Activated CD4-positive, alpha-beta T cell treated with anti-CD3 and anti-CD28 coated beads for 1 hour (primary cell): ENCODE results near the gene RTN4RL1.
"Not testable (repeated sequence)": the region's sequence is repeated elsewhere in the genome, so short reads cannot be mapped to it uniquely, and the experiment has no call there.

Source experiments
- DNase-seq: peaks from one replicate; pipeline ENCODE4 v3.0.0-alpha.2; 2020

The RTN4RL1 gene

GRCh38 chr17:1997927-1998742 lies 27.0 kb downstream of the RTN4RL1 start:
- DNase-seq = no peak

GRCh38 chr17:1997289-1997926 lies 27.7 kb downstream of the RTN4RL1 start:
- DNase-seq = no peak

GRCh38 chr17:1996800-1997288 lies 28.3 kb downstream of the RTN4RL1 start:
- DNase-seq = no peak

GRCh38 chr17:1995907-1996799 lies 29.0 kb downstream of the RTN4RL1 start:
- no peak for DNase-seq

- DNase-seq = no peak
Observed at GRCh38 chr17:1995321-1995892, 29.7 kb downstream of the RTN4RL1 start.

GRCh38 chr17:1994707-1995106 lies 30.4 kb downstream of the RTN4RL1 start:
- DNase-seq = no peak

GRCh38 chr17:1992541-1992940 lies 32.6 kb downstream of the RTN4RL1 start:
- no peak for DNase-seq

- DNase-seq = no peak
Observed at GRCh38 chr17:1989135-1989534, 36.0 kb downstream of the RTN4RL1 start.

GRCh38 chr17:1986783-1987451 lies 38.2 kb downstream of the RTN4RL1 start:
- no peak for DNase-seq

- no peak for DNase-seq
Observed at GRCh38 chr17:1985686-1986085, 39.4 kb downstream of the RTN4RL1 start.

- DNase-seq = no peak
Observed at GRCh38 chr17:1985093-1985492, 40.0 kb downstream of the RTN4RL1 start.

GRCh38 chr17:1982793-1983366 lies 42.3 kb downstream of the RTN4RL1 start:
- not testable (repeated sequence) for DNase-seq

- DNase-seq = no peak
Observed at GRCh38 chr17:1980665-1981250, 44.4 kb downstream of the RTN4RL1 start.

- no peak for DNase-seq
Observed at GRCh38 chr17:1979182-1979985, 45.8 kb downstream of the RTN4RL1 start.

GRCh38 chr17:1978396-1978949 lies 46.7 kb downstream of the RTN4RL1 start:
- DNase-seq = no peak

- DNase-seq = no peak
Observed at GRCh38 chr17:1977583-1978395, 47.3 kb downstream of the RTN4RL1 start.

GRCh38 chr17:1976683-1977064 lies 48.5 kb downstream of the RTN4RL1 start:
- no peak for DNase-seq

- DNase-seq = no peak
Observed at GRCh38 chr17:1976000-1976682, 49.0 kb downstream of the RTN4RL1 start.

- DNase-seq = no peak
Observed at GRCh38 chr17:1975573-1975972, 49.6 kb downstream of the RTN4RL1 start.
